Activated T-cell treated with anti-CD3 and anti-CD28 coated beads for 4 hours (primary cell): Measurements from ENCODE around the gene ASXL1.

Experiments
- DNase-seq: peaks from one replicate; pipeline ENCODE4 v3.0.0-alpha.2; 2020

ASXL1 gene

DNA sequence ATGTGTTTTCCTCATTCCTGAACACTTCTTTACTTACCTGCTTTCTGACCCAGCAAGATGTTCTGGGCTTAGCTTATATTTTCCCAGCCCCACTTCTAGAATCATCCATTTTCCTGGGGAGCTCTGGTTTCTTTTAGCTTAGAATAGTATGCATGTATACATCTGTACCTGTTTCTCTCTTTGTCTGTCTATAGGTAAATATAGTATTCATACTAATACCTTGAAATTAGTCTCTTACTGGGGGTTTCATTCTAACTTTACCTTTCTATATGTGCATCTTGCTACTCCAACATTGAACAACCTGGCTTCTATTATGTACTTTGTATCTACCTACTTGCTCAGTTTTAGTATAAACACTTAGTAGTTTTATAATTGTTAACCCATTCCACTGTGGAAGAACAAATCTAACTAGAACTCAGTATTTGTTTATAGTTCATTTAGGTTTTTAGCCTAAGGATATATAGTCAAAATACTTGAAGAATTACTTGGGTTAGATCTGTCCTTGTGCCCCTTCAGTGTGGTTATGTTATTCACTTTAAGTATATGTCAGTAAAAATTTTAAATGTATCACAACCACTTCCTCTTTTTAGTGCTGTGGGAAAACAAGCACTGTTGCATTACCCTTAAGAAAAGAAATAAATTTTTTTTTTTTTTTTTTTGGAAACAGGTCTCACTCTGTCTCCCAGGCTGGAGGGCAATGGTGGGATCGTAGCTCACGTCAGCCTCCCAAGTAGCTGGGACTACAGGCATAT is 54.0 kb downstream of the ASXL1 start:
- no peak for DNase-seq

DNA sequence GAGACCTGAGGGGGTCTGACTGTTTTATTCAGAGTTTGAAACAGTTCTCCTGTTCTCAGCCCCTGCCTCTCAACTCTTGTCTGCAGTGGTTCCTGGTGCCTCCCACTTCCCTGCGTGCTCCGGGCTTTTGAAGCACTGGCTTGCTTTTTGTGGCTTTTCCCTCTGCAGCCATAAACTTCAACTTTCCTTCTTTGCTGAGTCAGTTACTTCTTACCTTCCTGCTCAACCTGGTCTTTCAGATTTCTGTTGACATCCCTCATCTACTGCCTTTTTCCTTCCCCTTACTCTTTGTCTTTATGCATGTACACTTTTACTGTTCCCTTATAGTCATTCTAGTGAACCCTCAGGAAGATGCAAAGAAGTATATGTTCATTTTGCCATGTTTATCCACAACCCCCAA is 57.4 kb downstream of the ASXL1 start:
- DNase-seq: no peak

DNA sequence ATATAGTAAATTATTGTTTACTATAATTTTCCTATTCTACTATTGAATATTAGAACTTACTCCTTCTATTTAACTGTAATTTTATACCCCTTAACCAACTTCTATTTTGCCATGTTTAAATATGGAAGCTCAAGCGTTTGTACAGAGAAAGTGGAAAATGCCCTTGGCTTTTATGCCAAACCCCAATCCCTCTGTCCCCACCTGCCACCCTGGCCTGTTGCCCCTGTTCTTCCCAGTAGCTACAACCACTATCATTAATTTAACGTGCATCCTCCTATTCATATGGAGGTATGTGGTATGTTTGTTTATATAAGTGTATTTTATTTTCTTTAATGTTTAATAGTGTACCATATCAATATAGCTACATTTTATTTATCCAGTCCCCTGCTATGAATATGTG is 58.1 kb downstream of the ASXL1 start:
- DNase-seq: no peak

DNA sequence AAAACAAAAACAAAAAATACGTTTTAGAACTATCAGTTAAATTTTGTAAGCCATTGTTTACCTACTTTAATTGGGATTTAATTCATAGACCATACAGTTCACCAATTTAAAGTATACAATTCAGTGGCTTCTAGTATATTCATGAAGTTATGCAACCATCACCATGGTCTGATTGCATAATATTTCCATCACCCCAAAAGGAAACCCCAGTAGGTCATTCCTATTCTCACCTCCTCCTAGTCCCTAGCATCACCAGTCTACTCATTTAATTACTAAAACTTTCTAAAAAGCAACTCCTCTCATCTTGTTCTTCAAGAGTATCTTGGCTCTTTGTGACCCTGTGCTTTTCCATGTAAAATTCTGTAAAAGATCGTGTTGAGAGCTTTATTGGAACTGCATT is 60.2 kb downstream of the ASXL1 start:
- no peak for DNase-seq

DNA sequence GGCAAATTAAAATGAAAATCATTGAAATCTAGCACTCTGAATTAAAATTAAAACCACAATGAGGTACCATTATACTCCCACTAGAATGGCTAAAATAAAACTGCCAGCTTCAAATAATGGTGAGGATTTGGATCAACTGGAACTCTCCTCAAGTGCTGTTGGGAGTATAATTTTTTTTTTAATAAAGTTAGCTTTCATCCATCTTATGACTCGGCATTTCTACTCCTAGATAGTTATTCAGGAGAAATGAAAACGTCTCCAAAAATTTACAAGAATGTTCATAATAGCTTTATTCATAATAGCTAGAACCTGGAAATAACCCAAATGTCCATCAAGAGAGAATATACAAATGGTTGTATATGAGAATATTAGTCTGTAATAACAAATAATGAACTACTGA is 63.2 kb downstream of the ASXL1 start:
- no peak for DNase-seq

DNA sequence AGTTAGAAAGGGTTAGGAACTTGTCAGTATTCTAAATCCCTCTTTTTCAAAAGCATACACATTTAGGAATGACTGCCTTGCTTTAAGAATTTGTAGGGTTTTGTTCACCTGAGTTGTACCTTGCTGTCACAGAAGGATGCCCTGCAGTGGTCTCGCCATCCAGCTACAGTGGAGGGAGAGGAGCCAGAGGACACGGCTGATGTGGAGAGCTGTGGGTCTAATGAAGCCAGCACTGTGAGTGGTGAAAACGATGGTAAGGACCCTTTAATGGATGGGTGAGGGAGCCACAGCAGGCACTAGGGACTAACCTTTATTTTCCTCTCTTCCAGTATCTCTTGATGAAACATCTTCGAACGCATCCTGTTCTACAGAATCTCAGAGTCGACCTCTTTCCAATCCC is 69.9 kb downstream of the ASXL1 start:
- no peak for DNase-seq

DNA sequence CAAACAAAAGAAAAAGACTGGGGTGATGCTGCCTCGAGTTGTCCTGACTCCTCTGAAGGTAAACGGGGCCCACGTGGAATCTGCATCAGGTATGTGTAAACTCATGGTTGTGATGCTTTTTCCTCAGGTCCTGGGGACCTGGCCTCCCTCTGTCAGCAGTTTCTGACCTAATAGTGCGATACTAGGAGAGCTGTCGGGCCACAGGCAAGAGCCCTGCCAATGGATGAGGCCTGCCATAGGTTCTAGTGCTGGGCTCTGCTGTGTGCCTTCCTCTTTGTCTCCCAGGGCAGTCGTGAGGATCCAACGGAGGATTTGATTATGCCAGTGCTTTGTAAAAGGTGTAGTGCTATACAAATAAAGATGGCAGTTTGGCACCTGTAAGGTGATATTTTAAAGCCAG is 71.2 kb downstream of the ASXL1 start:
- DNase-seq: no peak

DNA sequence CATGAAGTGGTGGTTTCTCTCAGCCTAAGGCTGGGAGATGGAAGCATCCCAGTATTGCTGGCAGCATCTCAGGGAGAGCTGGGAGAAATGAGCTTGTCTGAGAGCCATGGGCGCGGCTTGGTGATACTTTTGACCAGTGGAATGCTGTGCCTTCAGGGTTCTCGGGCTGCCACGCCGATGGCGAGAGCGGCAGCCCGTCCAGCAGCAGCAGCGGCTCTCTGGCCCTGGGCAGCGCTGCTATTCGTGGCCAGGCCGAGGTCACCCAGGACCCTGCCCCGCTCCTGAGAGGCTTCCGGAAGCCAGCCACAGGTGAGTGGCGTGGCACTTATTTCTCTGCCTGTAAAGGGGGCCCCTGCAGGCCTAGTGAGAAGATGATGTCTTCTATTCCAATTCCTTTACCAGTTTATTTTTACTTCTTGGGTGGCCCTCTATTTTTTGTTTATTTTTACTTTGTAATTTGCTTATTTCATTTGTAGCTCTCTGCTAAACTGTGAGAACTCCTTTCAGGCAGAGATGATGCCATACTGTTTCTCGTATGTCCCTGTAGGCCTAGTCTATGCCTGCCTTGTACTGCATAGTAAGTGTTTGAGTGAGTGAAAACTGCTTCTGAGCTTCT is 71.7 kb downstream of the ASXL1 start:
- no peak for DNase-seq

DNA sequence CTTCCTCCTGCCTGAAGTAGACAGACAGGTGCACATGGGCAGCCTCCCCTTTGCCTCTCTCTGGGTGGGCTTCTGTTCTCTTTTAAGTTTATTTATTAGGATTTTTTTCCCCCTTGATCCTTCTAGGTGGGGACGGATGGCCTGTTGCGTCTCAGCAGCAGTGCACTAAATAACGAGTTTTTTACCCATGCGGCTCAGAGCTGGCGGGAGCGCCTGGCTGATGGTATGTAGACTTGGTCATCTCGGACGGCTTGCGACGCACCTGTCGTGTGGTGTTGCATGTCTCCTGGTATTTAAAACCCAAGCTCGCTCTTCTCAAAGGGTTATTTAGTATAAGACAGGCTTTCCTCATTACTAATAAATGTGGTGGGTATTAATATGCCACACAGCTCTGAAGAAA is 73.3 kb downstream of the ASXL1 start:
- no peak for DNase-seq

DNA sequence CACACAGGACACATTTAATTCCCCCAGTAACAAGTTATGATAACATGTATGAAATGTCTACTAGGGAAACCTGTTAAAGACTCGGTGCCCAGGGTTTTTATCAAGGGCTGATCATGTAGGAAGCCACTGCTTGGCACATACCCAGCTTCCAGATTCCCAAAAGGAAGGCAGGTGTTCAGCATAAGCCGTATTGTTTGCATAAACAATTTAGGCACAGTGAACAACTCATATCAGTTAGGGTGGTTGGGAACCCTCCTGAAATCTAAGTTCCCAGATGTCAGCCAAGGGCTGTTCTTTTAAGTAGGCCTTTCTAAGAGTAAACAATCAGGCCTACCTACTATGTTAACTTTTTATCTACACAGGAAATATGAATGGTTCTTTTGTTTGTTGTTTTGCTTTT is 74.1 kb downstream of the ASXL1 start:
- no peak for DNase-seq

DNA sequence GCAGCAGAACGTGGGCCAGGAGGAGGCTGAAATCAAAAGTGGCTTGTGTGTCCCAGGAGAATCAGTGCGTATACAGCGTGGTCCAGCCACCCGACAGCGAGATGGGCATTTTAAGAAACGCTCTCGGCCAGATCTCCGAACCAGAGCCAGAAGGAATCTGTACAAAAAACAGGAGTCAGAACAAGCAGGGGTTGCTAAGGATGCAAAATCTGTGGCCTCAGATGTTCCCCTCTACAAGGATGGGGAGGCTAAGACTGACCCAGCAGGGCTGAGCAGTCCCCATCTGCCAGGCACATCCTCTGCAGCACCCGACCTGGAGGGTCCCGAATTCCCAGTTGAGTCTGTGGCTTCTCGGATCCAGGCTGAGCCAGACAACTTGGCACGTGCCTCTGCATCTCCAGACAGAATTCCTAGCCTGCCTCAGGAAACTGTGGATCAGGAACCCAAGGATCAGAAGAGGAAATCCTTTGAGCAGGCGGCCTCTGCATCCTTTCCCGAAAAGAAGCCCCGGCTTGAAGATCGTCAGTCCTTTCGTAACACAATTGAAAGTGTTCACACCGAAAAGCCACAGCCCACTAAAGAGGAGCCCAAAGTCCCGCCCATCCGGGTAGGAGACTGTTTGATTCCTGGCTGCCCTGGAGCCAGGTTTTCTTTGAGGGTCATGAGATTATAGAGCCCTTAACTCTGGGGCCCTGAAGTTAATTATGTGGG is 75.3 kb downstream of the ASXL1 start:
- no peak for DNase-seq

DNA sequence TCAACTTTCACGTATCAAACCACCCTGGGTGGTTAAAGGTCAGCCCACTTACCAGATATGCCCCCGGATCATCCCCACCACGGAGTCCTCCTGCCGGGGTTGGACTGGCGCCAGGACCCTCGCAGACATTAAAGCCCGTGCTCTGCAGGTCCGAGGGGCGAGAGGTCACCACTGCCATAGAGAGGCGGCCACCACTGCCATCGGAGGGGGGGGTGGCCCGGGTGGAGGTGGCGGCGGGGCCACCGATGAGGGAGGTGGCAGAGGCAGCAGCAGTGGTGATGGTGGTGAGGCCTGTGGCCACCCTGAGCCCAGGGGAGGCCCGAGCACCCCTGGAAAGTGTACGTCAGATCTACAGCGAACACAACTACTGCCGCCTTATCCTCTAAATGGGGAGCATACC is 76.3 kb downstream of the ASXL1 start:
- no peak for DNase-seq

DNA sequence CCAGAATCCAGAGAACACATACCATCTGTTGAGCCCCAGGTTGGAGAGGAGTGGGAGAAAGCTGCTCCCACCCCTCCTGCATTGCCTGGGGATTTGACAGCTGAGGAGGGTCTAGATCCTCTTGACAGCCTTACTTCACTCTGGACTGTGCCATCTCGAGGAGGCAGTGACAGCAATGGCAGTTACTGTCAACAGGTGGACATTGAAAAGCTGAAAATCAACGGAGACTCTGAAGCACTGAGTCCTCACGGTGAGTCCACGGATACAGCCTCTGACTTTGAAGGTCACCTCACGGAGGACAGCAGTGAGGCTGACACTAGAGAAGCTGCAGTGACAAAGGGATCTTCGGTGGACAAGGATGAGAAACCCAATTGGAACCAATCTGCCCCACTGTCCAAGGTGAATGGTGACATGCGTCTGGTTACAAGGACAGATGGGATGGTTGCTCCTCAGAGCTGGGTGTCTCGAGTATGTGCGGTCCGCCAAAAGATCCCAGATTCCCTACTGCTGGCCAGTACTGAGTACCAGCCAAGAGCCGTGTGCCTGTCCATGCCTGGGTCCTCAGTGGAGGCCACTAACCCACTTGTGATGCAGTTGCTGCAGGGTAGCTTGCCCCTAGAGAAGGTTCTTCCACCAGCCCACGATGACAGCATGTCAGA is 77.4 kb downstream of the ASXL1 start:
- no peak for DNase-seq

DNA sequence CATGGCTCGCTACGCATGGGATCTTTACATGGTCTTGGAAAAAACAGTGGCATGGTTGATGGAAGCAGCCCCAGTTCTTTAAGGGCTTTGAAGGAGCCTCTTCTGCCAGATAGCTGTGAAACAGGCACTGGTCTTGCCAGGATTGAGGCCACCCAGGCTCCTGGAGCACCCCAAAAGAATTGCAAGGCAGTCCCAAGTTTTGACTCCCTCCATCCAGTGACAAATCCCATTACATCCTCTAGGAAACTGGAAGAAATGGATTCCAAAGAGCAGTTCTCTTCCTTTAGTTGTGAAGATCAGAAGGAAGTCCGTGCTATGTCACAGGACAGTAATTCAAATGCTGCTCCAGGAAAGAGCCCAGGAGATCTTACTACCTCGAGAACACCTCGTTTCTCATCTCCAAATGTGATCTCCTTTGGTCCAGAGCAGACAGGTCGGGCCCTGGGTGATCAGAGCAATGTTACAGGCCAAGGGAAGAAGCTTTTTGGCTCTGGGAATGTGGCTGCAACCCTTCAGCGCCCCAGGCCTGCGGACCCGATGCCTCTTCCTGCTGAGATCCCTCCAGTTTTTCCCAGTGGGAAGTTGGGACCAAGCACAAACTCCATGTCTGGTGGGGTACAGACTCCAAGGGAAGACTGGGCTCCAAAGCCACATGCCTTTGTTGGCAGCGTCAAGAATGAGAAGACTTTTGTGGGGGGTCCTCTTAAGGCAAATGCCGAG is 78.2 kb downstream of the ASXL1 start:
- DNase-seq: no peak

DNA sequence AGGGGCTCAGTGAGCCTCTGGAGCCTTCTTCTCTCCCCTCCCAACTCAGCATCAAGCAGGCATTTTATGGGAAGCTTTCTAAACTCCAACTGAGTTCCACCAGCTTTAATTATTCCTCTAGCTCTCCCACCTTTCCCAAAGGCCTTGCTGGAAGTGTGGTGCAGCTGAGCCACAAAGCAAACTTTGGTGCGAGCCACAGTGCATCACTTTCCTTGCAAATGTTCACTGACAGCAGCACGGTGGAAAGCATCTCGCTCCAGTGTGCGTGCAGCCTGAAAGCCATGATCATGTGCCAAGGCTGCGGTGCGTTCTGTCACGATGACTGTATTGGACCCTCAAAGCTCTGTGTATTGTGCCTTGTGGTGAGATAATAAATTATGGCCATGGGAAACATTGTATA is 78.8 kb downstream of the ASXL1 start:
- no peak for DNase-seq

DNA sequence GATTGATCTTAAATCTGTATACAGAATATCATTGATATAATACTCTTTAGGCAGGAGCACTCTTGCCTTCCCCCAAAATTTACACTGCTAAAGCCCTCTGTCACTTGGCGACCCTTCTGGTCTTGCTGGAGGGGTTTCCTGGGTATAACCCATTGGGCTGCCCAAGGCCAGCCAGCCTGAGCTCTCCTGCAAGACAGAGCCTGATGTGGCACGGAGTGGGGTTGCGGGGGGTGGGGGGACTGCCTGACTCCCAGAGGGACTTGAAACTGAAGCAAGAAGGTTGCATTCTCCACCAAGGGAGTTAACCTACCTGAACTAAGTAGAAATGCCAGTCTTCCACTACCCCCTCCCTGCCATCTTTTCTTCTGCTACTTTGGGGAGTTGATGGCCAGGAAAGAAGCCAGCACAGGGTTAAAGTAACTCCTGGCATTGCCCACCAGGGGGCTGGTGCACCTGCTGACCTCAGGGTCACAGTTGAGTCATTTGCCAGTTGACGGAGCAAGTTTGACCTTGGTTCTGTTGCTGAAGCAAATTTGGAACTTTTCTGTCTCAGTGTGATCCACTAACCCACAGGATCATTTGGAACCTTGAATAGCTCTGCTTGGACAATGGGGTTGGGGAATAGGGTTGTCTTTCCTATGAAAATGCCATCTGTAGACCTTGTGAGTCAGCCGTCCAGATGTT is 79.4 kb downstream of the ASXL1 start:
- DNase-seq: no peak

DNA sequence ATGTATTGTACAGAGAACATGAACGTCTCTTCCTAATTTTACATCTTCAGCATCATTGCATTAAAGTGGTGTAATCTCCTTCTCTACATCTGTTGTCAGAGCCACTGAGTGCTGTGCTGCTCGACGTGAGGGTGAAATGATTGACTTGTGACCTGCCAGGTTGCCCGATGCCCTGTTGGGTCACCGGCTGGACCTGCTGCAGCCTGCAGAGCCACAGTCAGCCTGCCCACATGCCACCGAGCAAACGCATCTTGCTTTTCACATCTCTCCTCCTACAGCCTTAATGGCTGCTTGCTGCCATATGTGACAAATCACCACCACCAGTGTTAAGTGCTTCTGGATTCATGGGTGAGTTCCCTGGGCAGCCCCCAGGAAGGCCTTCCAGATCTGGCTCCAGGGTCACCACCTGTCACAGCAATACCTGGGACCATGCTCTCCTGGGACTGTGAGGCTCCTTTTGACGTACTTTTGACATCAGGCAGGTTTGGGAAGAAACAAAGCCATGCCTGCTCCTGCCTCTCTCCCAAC is 80.3 kb downstream of the ASXL1 start:
- DNase-seq: no peak

DNA sequence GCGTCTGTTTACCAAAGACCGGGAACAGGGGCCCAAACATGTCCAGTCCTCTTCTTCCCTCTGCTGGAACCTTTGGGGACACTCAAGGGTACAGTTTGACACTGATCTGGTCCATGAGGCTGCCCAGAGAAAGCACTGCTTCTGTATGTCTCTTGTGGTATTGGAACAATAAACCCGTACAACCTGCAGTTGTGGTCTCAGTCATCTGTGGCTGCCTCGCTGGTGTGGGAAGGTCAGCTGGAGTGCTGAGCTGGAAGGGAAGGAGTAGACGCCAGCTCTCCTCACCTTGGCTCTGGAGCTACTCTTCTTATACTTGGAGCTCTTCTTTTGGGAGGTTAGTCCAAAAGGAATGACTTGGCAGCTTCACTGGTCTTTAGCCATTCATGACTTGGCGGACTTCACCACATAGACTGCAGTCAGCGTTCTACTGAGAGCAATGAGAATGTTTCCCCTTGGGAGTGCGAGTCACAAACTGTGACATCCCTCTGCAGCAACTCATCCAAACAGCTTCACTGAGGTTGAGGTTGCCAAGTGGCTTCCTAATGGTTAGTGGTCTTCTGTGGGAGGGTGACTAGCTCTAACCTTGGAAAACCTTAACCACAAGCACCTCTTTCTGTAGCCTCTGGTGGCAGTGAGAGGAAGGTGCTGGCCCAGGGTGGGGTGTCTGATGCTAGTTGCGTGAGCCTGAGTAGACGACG is 81.2 kb downstream of the ASXL1 start:
- DNase-seq: no peak

DNA sequence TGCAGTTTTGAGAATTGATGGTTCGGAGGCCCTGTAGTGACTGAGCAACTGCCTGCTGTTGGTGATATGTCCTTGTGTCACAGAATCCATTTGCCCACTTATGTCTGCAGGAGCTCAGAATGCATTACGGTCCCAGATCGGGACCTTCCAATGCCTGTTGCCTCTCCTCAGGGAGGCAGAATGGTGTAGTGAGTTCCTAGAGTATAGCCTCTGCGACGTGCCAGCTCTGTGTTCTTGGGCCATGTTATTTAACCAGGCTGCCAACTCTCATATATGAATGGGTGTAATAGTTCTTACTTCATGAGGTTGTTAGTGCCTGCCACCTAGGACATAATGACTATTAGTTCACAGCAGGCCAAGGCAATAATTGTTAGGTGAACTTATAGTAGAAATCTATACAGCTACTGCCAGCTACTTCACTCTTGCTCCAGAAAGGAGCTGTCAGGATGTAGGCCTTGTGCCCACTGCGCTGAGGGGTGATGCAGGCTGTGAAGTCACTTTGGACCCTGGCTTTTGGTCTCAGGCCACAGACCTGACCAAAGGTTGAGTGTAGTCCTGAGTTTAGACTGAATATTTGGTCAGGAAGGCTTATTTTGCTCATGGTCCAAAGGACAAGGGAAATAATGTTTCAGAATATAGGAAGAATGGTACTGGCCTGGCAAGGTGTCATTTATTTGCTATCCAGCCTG is 82.1 kb downstream of the ASXL1 start:
- no peak for DNase-seq

DNA sequence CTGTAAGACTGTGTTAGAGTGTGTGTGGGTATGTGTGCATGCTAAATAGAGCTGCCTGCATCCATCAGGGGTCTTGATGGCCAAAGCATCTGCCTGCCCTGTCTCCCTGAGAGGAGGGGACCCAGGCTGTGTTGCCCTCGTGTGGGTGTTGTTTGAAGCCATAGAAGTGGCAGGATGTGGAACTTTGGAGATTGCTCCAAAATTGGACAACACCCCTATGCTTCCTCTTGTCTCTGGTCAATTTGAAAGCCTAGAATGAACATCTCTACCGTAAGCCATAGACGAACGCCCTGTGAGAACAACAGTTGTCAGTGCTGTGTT is 82.6 kb downstream of the ASXL1 start:
- no peak for DNase-seq

DNA sequence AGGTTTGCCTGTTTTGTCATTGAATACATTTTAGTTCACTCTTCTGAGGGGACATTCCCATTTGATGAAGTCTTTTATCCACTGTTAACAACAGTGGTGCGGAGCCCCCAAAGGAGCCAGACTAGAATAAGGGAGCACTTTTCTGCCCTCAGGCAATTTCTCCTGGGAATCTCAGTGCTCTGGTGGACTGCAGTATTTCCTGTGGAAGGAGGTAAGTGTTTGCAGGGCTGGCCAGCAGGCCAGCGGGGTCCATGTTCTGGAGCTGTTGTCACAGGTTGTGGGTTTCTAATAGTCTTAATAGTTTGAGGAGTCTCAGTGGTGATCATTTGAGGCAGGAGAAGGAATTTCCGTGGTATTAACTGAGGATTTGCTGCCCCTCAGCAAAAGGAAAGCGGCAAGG is 83.5 kb downstream of the ASXL1 start:
- no peak for DNase-seq
